SK-N-SH treated with all-trans-retinoic acid at 6 μM for 48 hours (cell line): ENCODE data around the gene BMP2.

ENCODE experiments used
- ARNTL ChIP-seq: fragments of 450-650 bp; formaldehyde crosslinking; IDR thresholded peaks from 2 replicates; pipeline ENCODE4 v1.5.0; 2020; ENCODE audit warnings: low read depth, mild to moderate bottlenecking, moderate library complexity, borderline replicate concordance
- ESRRG ChIP-seq: fragments of 250-450 bp; sonication (Bioruptor Pico); IDR thresholded peaks from 2 replicates; pipeline ENCODE4 v1.6.1; 2021; ENCODE audit warnings: mild to moderate bottlenecking
- GLIS3 ChIP-seq: fragments of 250-450 bp; sonication (Bioruptor Pico); IDR thresholded peaks from 2 replicates; pipeline ENCODE4 v1.5.0; 2020; ENCODE audit warnings: mild to moderate bottlenecking, moderate library complexity
- PATZ1 ChIP-seq: fragments of 250-450 bp; sonication (Bioruptor Pico); IDR thresholded peaks from 2 replicates; pipeline ENCODE4 v1.8.0; 2020; ENCODE audit warnings: mild to moderate bottlenecking, moderate library complexity, borderline replicate concordance
- RARB ChIP-seq: fragments of 250-450 bp; sonication (Bioruptor Pico); IDR thresholded peaks from 2 replicates; pipeline ENCODE4 v1.8.0; 2021; ENCODE audit warnings: mild to moderate bottlenecking, moderate library complexity
- TOX ChIP-seq: fragments of 250-450 bp; sonication (Bioruptor Pico); IDR thresholded peaks from 2 replicates; pipeline ENCODE4 v1.8.0; 2021; ENCODE audit warnings: mild to moderate bottlenecking, moderate library complexity, borderline replicate concordance
- ZFP3 ChIP-seq: fragments of 250-450 bp; sonication (Bioruptor Pico); IDR thresholded peaks from 2 replicates; pipeline ENCODE4 v1.5.0; 2020; ENCODE audit warnings: mild to moderate bottlenecking, moderate library complexity
- ZFP30 ChIP-seq: fragments of 450-650 bp; formaldehyde crosslinking; IDR thresholded peaks from 2 replicates; pipeline ENCODE4 v1.5.0; 2022; ENCODE audit warnings: mild to moderate bottlenecking, moderate library complexity
- ZNF70 ChIP-seq: fragments of 450-650 bp; formaldehyde crosslinking; IDR thresholded peaks from 2 replicates; pipeline ENCODE4 v1.5.0; 2020; ENCODE audit warnings: mild to moderate bottlenecking, moderate library complexity
- ZNF8 ChIP-seq: fragments of 450-650 bp; formaldehyde crosslinking; IDR thresholded peaks from 2 replicates; pipeline ENCODE4 v1.5.0; 2020; ENCODE audit warnings: mild to moderate bottlenecking, moderate library complexity
- TF ChIP-seq, protein P1 (sequence below): fragments of 250-450 bp; sonication (Bioruptor Pico); IDR thresholded peaks from 2 replicates; pipeline ENCODE4 v1.5.0; 2020; ENCODE audit warnings: mild to moderate bottlenecking, moderate library complexity
- TF ChIP-seq, protein P2 (sequence below): fragments of 250-450 bp; sonication (Bioruptor Pico); IDR thresholded peaks from 2 replicates; pipeline ENCODE4 v1.5.1; 2020; ENCODE audit warnings: low read depth, mild to moderate bottlenecking, moderate library complexity

GRCh38 chr20:6732851-6733250, 34.6 kb upstream of the BMP2 start:
- TF ChIP-seq ZNF8 (CRISPR knock-in tag) (no peak), PATZ1 (CRISPR knock-in tag) (no peak), ZFP3 (CRISPR knock-in tag) (no peak), ZNF70 (CRISPR knock-in tag) (no peak), TOX (CRISPR knock-in tag) (no peak), GLIS3 (CRISPR knock-in tag) (no peak), ARNTL (no peak), ESRRG (CRISPR knock-in tag) (no peak), RARB (CRISPR knock-in tag) (no peak), ZFP30 (CRISPR knock-in tag) (no peak)
- TF ChIP-seq, protein P1, sequence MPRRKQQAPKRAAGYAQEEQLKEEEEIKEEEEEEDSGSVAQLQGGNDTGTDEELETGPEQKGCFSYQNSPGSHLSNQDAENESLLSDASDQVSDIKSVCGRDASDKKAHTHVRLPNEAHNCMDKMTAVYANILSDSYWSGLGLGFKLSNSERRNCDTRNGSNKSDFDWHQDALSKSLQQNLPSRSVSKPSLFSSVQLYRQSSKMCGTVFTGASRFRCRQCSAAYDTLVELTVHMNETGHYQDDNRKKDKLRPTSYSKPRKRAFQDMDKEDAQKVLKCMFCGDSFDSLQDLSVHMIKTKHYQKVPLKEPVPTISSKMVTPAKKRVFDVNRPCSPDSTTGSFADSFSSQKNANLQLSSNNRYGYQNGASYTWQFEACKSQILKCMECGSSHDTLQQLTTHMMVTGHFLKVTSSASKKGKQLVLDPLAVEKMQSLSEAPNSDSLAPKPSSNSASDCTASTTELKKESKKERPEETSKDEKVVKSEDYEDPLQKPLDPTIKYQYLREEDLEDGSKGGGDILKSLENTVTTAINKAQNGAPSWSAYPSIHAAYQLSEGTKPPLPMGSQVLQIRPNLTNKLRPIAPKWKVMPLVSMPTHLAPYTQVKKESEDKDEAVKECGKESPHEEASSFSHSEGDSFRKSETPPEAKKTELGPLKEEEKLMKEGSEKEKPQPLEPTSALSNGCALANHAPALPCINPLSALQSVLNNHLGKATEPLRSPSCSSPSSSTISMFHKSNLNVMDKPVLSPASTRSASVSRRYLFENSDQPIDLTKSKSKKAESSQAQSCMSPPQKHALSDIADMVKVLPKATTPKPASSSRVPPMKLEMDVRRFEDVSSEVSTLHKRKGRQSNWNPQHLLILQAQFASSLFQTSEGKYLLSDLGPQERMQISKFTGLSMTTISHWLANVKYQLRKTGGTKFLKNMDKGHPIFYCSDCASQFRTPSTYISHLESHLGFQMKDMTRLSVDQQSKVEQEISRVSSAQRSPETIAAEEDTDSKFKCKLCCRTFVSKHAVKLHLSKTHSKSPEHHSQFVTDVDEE (CRISPR knock-in tag), result no peak
- TF ChIP-seq, protein P2, sequence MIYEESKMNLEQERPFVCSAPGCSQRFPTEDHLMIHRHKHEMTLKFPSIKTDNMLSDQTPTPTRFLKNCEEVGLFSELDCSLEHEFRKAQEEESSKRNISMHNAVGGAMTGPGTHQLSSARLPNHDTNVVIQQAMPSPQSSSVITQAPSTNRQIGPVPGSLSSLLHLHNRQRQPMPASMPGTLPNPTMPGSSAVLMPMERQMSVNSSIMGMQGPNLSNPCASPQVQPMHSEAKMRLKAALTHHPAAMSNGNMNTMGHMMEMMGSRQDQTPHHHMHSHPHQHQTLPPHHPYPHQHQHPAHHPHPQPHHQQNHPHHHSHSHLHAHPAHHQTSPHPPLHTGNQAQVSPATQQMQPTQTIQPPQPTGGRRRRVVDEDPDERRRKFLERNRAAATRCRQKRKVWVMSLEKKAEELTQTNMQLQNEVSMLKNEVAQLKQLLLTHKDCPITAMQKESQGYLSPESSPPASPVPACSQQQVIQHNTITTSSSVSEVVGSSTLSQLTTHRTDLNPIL, result no peak
